HG03095 (cell line): ENCODE measurements around the gene GALNT18.
A peak's percentile ranks its signal among the peaks of the same experiment; 100 is the strongest.

Source experiments
- ATAC-seq: cut with Tn5 transposase; IDR thresholded peaks from one replicate; pipeline ENCODE4 v1.9.1; 2021; ENCODE audit warnings: moderate library complexity; ENCODE audit not compliant: unreplicated experiment

Gene GALNT18

DNA sequence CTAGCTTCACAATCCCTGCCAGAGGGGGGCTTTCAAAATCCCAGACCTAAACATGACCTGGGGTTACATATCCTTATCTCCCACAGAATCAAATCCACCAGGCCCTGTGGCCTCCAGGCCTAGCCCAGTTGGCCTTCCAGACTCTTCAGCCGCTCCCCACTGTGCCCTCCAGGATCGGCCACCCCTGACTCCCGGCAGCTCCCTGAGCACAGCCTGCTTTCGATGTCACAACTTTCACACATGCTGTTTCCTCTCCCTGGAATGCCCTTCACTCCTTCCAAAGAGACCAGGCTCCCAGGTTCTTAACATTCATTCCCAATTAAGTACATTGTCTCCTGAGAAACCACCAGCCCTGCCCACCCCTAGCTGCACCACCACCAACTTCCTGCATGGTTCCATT is 331.5 kb downstream of the GALNT18 start:
- ATAC-seq: no peak

DNA sequence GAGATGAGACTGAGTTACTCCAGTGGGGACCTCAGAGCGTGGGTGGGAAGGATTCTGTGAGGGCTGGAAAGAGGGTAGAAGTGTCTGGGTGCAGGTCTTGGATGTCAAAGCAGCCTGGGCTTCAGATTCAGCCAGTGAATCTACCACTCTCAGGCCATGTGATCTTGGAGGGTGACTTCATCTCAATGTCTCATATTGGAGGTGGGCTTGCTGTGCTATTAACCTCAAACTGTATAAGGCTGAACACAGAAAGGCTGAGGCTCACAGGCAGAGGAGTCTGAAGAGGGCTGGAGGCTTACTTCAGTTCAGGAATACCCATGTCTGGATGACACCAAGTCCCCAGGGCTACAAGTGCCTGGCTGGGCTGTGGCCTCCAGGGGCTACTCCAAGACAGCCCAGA is 332.1 kb downstream of the GALNT18 start:
- no peak for ATAC-seq

DNA sequence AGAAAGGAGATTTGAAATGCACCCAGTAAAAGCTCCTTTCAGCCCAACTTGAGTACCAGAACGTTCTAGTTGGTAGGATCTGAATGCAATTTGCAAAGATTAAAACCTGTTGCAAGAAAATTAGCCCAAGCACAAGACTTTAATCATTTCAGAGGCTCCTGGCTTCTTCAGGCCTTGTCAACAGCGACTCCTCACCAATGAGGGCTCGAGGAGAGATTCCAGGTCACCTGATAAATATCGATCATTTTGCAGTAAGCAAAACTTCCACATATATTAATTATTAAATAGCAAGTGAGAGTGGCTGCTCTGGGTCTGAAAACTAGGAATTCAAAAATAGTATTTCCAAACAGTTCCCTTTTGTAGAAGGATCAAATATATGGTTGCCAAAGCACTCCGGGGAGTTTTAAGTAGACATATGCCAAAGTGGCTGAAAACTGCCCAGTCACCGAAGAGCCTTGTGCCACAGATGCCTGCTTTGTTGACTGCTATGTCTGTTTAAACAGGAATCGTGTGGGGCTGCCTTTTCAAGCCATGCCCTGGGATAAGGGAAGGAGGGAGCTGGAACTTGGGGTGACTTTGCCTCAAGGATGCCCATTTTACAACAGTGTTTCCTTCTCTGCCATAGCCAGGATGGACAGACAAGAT is 332.7 kb downstream of the GALNT18 start:
- ATAC-seq: no peak

DNA sequence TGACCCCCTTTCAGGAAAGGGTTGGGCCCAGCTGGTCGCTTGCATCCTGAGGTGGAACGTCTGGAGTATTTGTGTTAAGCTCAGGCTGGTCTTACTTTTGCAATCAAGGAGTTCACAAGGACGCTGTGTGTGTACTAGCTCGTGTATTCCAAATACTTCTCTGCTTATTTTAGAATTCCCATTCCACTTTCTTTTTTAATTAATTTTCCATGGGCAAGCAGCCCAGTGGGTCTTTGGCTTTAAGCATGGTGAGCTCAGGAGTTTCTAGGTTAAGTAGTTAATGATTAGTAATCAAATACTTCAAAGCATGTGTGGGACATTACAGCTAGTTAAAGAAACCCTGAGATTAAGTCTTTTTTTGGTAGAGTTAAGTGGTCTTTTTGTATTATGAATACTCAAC is 337.3 kb downstream of the GALNT18 start:
- ATAC-seq: no peak

DNA sequence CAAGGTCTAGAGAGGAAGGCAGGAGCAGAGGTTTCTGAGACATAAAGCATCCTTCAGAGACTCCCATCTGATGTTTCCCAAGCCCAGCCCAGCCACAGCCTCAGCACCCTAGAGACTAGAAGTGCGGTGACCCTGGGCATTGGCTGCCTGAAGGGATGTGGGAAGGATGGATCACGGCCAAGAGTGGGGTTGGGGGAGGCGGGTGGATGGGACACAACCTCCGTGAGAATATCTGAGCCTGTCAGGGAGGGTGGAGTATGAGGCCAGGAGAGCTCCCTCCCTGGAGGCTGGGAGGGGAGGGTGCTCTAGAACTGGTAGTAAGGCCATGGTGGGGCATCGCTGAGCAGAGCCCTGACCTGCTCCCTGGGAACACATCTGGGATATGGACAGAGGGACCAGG is 340.2 kb downstream of the GALNT18 start:
- no peak for ATAC-seq

DNA sequence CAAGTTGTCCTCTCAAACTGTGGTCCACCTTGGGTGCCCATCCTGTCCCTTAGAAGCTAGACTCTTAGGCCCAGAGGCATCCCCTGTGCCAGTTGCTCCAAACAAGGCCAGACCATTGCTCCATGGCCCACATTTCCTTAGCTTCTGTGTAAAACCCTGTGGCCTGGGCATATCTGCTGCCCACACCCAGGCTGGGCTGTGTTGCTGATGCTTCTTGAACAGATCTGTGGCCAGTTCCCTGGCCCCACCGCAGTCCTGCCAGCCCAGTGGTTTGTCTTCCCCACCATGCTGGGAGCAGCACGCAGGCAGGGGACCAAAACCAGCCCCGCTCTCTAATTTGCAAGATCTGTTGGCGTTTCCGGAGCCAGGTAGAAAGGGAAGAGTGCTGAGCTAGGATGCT is 341.0 kb downstream of the GALNT18 start:
- ATAC-seq: no peak

DNA sequence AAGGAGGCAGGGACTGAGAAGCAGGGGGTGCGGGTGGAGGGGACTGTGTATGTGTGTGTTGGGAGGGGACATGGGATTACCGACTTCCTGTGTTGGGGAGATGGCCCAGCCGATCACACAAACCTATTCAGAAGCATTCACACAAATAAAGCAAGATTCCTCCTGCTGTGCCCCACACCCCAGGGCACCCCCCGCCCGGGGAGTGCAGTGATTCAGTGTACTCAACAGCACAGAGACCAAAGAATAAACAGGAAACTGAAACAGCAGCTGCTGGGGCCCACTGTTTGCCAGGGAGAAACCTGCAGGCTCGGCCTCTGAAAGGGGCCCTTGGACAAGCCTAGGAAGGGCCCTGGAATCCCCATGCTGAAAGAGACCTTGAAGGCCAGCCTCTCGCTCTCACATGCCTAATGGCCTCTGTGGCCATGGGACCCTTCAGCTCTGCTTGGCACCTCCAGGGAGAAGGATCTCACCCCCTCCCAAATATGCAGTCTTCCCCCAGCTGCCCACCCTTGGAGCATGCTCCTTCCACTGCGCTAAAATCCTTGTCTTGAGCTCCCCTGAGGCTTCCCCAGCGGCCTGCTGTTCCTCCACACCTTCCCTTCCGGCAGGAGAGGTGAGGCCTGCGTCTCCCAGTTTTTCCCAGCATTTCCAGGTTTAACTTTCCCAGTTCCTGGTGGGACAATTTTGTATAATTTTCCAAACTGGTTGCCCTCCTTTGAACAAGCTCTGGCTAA is 341.7 kb downstream of the GALNT18 start:
- no peak for ATAC-seq

DNA sequence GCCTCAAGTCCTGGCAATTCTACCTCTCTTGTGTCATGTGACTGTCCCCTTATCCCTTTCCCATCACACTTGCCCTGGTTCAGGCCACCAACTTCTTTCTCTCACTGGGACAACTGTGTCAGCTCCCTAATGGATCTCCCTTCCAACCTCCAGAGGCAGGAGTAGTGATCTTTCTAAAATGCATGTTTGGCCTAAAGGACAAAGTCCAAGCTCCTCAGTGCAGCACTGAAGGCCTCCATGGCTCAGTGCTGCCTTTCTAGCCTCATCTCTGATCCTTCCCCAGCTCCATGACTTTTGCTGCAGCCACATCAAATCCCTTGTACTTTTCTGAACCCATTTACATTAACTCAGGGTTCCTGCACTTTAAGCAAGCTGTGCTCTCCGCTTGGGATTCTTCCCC is 349.6 kb downstream of the GALNT18 start:
- no peak for ATAC-seq

DNA sequence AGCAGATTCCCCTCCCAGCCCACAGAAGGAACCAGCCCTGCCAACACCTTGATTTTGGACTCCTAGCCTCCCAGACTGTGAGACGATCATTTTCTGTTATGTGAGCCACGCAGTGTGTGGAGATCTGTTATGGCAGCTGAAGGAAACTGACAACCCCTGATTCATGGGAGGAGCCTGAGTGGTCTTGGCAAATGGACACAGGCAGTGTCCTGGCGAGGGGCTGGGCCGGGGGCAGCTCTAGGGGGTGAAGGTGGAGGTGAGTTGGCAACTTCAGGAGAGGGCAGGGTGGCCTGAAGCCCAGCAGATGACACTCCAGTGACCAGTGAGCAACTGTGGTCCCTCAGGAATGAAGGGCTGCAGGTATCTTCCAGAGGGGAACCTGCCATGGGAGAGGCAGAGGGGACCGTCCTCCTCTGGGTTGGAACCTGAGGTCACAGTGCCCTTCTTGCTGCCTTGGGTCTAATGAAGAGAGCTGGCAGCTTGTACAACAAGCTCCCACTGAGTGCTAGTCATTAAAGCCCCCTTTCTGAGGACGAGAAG is 351.5 kb downstream of the GALNT18 start:
- no peak for ATAC-seq

DNA sequence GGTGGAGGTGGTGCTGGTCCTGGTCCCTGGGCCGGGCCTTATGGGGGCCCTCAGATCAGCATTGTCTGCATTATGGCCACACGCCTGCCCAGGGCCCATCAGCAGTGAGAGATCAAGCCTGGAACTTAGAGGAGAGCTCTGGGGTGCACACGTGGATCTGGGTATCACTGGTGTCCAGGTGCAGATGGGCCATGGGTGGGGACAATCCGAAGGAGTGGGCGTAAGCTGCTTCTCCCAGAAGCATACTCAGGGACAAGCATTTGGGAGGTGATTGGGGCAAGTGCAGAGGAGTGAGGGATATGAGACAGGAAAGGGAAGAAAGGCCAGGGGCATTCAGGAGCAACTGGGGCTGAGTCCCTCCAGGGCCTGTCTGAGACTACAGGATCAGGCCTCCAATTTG is 353.1 kb downstream of the GALNT18 start:
- no peak for ATAC-seq

DNA sequence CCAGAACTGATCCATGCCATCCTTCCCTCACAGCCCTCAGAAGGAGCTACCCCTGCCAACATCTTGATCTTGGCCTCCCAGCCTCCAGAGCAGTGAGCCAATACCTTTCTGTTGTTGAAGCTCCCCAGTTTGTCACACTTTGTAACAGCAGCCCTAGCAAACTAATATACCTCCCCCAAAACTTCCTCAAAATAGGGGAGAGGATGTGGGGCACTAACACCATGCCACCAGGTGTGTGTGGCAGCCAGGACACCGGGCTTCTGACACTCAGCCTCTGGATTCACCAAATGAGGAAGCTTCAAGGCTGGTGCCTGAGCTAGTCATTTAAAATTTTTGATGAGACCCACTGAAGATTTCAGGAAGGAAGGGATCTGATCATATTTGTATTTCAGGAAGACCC is 353.7 kb downstream of the GALNT18 start:
- no peak for ATAC-seq

DNA sequence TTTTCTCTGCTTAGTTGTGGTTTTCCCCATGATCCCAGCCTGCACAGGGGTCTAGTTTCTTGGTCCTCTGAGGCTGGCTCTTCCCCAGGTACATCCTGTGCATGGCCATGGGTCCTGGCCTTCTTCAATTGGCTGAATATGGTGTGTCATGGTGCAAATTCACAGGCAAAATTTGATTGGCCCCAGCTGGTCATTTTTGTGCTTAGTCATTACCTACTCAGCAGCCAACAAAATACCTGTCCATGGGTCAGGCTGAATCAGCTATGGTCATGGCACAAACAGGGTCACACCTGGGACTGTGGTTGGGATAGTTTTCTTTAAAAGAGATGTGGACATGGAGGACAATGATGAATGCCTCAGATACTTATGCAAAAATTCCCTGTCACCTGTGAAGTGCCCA is 354.5 kb downstream of the GALNT18 start:
- no peak for ATAC-seq

DNA sequence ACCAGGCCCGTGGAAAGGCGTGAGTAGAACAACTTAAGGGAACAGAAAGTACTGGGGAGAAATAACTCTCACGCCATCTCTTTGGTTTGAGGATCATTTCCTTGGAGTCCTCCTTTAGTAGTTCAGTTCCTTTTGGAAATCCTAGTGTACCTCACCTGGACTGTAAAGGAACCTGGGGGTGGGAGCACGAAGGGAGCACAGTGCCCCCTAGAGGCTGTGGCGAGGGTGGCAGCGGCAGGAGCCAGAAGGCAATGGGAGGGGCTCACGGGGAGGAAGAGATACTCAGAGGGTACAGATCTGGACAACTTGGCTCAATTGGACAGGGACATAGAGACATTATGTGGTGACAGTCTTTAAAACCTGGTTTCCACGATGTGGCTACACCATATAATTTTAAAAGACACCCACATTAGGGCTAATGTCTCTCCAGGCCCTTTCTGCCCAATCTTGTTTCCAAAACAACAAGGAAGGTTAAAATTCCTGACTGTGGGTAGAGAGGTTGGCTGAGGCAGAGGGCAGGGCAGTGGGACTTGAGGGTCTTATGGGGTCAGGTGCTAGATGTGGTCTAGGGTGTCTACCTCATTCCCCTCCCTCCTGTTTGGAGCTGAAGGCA is 355.7 kb downstream of the GALNT18 start:
- ATAC-seq: peak; percentile 57

DNA sequence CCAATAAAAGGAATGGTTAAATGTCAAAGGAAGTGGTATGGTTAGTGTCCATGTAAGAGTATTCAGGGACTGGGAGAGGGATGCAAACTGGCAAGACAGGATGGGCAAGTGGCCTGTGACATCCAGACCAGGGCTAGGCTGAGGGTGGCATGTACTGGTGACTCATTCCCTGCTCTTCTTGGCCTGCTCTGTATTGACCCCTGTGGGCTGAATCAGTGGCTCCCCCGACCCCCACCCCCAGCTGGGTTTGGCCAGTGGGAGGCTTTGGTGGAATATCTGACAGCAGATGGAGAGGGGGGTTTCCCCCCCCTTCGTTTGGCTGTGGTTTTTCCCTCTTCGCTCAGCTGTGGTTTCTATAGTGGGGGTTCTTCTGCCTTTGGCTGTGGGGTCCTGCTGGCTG is 356.5 kb downstream of the GALNT18 start:
- ATAC-seq: no peak

DNA sequence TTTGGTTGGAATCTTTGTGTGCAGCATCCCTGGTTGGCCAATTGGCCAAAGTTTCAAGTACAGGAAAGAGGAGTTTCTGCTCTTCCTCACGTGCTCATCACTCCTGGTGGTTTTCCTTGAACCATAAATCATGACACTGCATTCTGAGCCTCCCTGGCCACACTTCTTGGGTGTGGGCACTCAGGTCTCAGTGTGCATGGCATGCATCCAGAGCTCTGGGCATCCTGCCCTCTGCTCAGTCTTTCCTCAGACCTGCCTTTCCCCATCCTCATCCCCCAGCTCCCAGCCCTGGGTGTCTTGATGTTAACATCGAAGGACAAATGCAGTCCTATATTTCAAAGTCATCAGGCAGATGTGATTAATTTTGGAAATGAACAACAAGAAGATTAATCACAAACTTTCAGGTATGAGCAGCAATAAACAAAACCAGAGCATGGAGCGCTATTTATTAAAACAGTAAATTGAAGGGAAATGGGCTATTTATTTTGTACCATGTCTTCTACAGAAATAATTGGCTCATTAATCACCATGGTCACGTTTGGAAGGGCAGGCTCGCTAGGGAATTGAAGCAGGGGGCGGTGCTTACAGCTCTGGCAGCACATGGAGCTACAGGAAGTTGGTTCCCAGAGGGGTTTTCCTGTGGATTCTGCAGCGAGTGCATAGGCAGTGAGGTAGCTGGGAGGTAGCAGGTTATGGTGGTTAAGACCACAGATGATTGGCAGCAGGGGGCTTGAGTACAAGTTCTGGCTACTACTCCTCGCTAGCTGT is 358.4 kb downstream of the GALNT18 start:
- no peak for ATAC-seq

DNA sequence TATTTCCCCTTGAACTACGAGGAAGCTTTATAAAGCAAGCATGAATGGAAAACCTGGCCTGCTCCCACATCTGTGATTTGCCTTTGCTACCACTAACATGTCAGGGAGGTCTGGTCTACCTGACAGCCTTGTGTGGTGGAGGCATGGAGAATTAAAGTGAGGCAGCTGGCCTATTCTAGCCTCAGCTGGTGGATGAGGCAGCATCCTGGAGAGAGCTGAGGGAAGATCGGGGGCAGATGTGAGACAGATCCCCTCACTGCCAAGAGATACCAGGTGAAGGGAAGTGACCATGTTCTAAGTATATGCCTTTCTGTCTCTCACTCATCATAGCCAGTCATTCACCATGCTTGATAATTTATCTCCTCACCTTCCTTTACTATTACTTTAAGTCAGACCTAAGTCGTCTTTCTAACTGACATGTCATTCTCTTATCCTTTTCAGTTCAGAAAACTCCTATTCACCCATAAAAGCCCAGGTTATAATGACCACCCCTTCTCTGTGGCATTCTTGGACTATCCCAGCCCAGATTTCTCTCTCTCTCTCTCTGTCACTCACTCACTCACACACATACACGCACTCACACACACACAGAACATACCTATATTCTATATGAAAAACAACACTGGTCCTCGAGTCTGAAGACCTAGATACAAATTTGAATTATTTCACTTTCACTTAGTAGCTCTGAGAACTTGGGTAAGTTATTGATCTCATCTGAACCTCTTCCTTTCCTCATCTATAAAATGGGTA is 359.5 kb downstream of the GALNT18 start:
- no peak for ATAC-seq

DNA sequence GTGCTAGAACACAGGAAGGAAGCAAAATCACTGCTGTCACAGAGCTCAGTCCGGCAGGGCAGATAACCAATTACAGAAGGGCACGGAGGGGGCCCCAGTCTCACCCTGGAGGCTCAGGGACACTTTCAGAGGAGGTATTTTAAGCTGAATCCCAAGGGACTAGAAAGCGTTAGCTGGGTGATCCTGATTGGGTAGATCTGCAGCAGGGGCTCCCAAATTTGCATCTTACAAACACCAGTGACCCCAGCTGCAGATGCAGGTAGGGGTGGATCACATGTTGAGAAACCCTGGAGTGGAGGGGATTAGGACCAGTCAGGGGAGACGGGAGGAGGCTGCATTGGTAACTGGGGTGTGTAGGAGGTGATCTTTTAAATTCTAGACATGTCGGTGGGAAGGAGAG is 360.2 kb downstream of the GALNT18 start:
- no peak for ATAC-seq

DNA sequence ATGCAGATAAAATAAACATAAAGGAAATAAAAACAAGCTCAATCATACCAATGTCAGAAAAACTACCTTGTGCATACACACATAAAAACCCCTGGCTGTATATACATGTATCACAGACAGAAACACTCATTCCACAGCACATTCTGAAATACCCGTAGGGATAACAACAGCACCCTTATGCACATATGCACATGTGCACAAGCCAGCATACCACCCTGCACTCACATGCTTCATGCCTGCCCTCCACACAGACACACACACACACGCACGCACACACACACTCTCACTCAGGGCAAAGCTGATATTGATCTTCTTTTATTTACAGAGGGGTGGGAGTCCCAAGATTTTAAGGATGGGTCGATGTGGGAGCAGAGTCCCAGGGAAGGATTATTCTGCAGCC is 360.9 kb downstream of the GALNT18 start:
- ATAC-seq: no peak

DNA sequence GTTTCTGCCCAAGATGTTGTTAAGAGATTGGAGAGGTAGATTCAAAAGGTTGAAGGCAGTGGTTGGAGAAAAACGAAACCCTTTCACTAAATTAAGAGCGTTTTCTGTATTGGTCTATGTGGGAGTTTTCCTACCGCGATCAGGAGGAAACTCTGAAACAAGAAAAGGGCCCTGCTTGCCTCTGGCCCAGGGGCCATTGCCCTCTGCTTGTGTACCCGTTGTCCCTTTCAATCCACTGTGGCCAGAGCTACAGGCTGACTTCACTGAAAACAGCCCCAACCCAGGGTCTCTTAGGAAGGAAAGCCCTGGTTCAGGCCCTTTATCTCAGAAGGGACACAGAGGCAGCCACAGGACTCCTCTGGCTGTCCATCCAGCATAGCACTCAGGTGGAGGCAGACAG is 367.8 kb downstream of the GALNT18 start:
- ATAC-seq: no peak

DNA sequence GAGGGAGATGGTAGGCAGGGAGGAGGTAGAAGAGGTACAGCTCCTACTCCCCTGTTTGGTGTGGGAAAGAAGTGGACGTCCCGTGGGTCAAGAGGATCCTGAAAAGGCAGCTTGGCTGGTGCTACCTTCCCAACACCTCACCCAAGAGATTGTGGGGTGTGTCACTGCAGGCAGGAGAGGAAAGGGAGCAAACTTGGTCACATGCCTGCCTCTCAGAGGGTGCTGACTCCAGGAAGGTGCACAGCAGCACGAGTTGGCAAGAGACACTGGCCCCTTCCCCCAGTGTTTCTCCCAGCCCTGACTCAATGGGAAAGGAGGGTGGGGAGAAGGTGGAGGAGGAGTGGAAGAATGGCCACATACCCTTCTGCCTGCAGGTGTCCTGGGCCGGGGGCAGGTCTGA is 368.3 kb downstream of the GALNT18 start:
- no peak for ATAC-seq

DNA sequence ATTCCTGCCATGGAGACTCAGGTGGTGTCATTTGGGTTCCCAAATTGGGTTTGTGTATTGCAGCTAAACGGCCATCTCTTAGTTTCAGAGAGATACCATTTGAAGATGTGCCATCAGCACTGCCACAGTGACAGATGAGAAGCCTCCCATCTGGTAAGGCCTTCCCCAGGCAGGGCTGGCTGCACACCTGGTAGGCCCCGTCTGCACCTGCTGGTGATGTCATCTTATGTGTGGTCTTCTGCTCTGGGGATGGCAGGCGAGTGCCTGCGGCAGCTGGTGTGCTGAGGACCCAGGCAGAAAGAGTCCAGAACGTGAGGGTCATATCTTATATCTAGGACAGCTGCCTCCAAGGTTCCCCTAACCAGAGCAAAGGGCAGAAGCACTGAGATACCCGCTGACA is 369.4 kb downstream of the GALNT18 start:
- ATAC-seq: no peak
